C4-2B (cell line): Measurements from ENCODE around the gene HLA-G.

ENCODE experiments used
- CTCF ChIP-seq: fragments of 450-650 bp; conservative IDR thresholded peaks from 2 replicates; pipeline ENCODE4 v1.5.1; 2017; ENCODE audit warnings: mild to moderate bottlenecking
- ZFX ChIP-seq: fragments of 450-650 bp; IDR thresholded peaks from 2 replicates; pipeline ENCODE4 v1.6.1; 2017

- TF ChIP-seq CTCF = no peak
- no peak for TF ChIP-seq ZFX
Observed at GRCh38 chr6:29870104-29870503, 42.5 kb downstream of the HLA-G start.
